Endothelial cell (in vitro differentiated cells): Measurements from ENCODE around the gene NOS2. TPM values are rescaled to one million over a fixed set of nuclear protein-coding genes. Genes with fewer than 3 reads are reported as not detected.

Experiments
- DNase-seq: peaks from one replicate; pipeline ENCODE4 v3.0.0; 2021; ENCODE audit warnings: low spot score
- H3K27ac Mint-ChIP-seq: one replicate; pipeline ENCODE4 v1.8.0; 2021; ENCODE audit warnings: mixed read lengths, inconsistent platforms; ENCODE audit not compliant: unreplicated experiment
- H3K27me3 Mint-ChIP-seq: one replicate; pipeline ENCODE4 v1.8.0; 2021; ENCODE audit warnings: mild to moderate bottlenecking, moderate library complexity, mixed read lengths, inconsistent platforms; ENCODE audit not compliant: unreplicated experiment
- H3K36me3 Mint-ChIP-seq: one replicate; pipeline ENCODE4 v1.8.0; 2021; ENCODE audit warnings: mild to moderate bottlenecking, low read depth, mixed read lengths, inconsistent platforms; ENCODE audit not compliant: unreplicated experiment
- H3K4me1 Mint-ChIP-seq: one replicate; pipeline ENCODE4 v1.8.0; 2021; ENCODE audit warnings: mild to moderate bottlenecking, mixed read lengths, inconsistent platforms; ENCODE audit not compliant: unreplicated experiment
- H3K4me3 Mint-ChIP-seq: one replicate; pipeline ENCODE4 v1.8.0; 2021; ENCODE audit warnings: mild to moderate bottlenecking, mixed read lengths, inconsistent platforms; ENCODE audit not compliant: unreplicated experiment
- H3K9me3 Mint-ChIP-seq: one replicate; pipeline ENCODE4 v1.8.0; 2021; ENCODE audit warnings: mixed read lengths, inconsistent platforms; ENCODE audit not compliant: unreplicated experiment
- total RNA-seq: library from RNA; stranded (reverse); fragmentation: NEBNext Ultra II Directional; extraction: Animal tissue kit (Norgen Biotek cat#: 25700); gene quantifications from one replicate; pipeline ENCODE4 v1.2.1, GENCODE V29; 2021; ENCODE audit not compliant: unreplicated experiment
- TF ChIP-seq, protein P1 (sequence below): fragments of 200-600 bp; sonication (generic); IDR thresholded peaks from one replicate; pipeline ENCODE4 v1.5.0; 2021; ENCODE audit warnings: antibody characterized with exemption; ENCODE audit not compliant: unreplicated experiment

The NOS2 gene
- total RNA-seq, 1 donor from 2014 or later, result 1.3 TPM

DNA sequence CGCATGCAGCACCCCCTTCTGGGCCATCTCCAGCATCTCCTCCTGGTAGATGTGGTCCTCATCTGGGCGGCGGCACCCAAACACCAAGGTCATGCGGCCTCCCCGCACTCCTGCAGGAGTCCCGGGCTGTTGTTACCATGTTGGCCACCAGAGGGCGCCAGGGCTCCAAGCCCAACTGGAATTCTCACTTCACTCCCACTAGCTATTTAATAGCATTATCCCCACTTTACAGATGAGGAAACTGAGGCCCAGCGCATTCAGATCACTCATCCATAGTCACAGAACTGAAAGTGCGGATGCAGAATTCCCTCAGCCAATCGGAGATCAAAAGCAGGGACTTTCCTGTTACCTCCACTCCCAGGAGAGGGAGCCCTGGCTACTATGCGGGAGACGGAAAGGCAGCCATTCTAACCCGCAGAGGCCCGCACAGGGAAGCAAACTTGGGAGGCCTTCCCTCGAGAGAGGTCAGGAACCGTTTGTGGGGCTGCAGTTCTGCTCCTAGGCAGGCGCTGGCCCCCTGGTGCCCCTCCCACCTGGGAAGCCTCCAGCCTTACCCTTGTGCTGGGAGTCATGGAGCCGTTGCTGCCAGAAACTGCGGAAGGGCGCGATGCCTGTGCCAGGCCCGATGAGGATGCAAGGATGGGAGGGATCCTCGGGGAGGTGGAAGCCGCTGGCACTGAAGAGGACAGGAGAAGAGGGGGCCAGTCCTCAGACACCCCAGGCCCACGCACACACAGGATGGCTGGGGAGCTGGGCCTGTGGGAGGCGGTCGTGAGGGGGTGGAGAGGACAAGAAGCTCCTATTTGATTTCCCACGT lies 40.1 kb downstream of the NOS2 start:
- Mint-ChIP-seq H3K27ac (no peak overlapping the region), H3K4me3 (no peak overlapping the region), H3K4me1 (peaks cover 19% of the 10 kb centered on the region), H3K36me3 (peaks cover 4% of the 10 kb centered on the region), H3K27me3 (peaks cover 3% of the 10 kb centered on the region), H3K9me3 (no peaks in the 10 kb centered on the region)
- DNase-seq, result peak; percentile 80
- TF ChIP-seq, protein P1, sequence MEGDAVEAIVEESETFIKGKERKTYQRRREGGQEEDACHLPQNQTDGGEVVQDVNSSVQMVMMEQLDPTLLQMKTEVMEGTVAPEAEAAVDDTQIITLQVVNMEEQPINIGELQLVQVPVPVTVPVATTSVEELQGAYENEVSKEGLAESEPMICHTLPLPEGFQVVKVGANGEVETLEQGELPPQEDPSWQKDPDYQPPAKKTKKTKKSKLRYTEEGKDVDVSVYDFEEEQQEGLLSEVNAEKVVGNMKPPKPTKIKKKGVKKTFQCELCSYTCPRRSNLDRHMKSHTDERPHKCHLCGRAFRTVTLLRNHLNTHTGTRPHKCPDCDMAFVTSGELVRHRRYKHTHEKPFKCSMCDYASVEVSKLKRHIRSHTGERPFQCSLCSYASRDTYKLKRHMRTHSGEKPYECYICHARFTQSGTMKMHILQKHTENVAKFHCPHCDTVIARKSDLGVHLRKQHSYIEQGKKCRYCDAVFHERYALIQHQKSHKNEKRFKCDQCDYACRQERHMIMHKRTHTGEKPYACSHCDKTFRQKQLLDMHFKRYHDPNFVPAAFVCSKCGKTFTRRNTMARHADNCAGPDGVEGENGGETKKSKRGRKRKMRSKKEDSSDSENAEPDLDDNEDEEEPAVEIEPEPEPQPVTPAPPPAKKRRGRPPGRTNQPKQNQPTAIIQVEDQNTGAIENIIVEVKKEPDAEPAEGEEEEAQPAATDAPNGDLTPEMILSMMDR, result peak; percentile 99

DNA sequence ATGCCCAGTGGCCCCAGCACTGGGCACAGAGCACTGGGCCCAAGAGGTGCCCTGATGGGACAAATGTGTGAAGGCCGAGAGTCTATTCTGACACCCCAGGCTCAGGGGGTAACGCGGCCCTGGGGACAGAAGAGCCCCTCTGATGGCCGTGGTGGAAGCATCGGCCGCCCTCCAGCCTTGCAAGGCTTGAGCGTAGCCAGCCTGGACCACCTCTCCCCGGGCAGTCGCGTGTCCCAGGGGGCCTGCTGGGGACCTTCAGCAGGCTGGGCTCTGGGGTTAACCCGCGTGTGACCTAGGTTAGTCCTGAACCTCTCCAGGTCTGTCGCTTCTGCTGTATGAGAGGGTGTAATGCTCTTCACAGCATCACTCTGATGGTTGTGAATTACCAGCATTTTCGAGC lies 40.8 kb downstream of the NOS2 start:
- Mint-ChIP-seq H3K27ac (no peak overlapping the region), H3K27me3 (peaks cover 2% of the 10 kb centered on the region), H3K4me1 (peaks cover 19% of the 10 kb centered on the region), H3K36me3 (peaks cover 4% of the 10 kb centered on the region), H3K4me3 (no peak overlapping the region), H3K9me3 (no peaks in the 10 kb centered on the region)
- no peak for DNase-seq
- TF ChIP-seq, protein P1, result no peak

DNA sequence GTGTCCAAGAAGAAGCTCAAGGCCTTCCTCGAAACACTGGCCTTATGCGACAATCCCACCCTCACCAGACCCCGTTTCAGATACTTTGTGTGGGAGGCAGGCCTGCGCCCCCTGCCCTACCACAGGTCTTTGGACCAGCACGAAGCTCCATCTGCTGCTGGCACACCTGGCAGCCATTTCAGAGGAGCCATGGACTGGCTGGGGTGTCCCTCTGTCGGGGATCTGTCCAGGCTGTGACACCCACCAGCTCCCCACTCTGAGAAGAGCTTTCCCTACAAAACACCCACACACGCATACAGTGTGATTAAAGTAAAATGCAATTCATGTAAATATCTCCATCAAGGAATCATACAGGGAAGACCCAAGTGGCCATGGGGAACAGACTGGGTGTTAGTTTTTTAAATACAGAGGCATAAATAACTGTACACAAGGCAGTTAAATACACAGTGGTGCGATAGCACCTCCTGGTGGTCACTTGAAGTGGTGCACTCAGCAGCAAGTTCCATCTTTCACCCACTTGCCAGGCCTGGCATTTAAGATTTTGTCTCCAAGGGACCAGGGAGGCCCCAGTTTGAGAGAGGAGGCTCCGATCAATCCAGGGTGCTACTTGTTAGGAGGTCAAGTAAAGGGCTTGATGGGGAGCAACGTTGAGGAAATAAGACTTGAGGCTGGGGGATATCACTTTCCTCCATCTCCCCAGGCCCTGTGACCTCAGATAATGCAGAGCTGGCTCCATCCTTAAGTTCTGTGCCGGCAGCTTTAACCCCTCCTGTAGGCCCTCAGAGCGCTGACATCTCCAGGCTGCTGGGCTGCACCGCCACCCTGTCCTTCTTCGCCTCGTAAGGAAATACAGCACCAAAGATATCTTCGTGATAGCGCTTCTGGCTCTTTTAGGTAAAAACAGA lies 43.6 kb downstream of the NOS2 start:
- H3K9me3 Mint-ChIP-seq, result no peaks in the 10 kb centered on the region
- no peak overlapping the region for H3K4me3 Mint-ChIP-seq
- peaks cover 19% of the 10 kb centered on the region for H3K4me1 Mint-ChIP-seq
- H3K27me3 Mint-ChIP-seq, result peaks cover 2% of the 10 kb centered on the region
- DNase-seq, result peak; percentile 75
- H3K27ac Mint-ChIP-seq, result no peak overlapping the region
- TF ChIP-seq, protein P1, result peak; percentile 97
- no peaks in the 10 kb centered on the region for H3K36me3 Mint-ChIP-seq

DNA sequence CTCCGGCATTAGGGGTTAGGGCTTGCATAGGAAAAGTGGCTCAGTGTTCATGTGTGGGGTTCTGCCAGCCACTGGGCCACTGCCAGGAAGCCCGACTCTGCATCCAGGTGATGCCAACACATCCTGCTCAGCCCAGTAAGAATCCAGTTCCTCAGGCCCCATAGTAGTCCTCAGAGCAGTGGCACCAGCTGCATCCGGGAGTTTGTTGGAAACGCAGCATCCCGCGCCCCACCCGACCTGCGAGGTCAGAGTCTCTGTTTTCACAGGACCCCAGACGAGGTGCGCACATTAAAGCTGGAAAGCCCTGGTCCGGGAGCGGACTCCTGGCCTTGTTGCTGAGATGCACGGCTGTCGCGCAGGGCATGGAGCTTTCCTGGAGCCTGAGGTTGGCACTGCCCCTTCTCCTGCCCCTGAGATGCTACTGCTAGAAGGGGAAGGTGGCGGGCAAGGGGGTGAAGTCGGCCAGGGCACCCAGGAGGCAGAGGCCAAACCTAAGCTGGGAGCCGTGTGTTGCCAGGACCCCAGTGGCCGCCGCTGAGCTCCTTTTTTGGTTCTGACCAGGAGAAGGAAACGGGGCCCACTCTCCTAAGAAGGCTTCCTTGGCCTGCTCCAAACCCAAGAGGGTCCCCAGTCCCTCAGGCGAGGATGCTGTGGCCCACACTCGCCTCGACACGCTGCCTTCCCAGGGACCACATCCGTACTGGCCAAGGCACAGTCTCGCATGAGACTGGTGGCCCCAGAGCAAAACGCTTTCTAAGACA lies 44.4 kb downstream of the NOS2 start:
- Mint-ChIP-seq H3K4me3 (no peak overlapping the region), H3K27ac (no peak overlapping the region), H3K27me3 (peaks cover 4% of the 10 kb centered on the region), H3K4me1 (peaks cover 19% of the 10 kb centered on the region), H3K9me3 (no peaks in the 10 kb centered on the region), H3K36me3 (no peaks in the 10 kb centered on the region)
- TF ChIP-seq, protein P1, result no peak
- DNase-seq, result no peak
